ENCODE results near the gene NRP1. TPM values are rescaled to one million over a fixed set of nuclear protein-coding genes. Genes with fewer than 3 reads are reported as not detected.

Gene NRP1
- total RNA-seq, 4 donors from 2014 or later = 8.2 to 24.6 (median 18.7) TPM

DNA sequence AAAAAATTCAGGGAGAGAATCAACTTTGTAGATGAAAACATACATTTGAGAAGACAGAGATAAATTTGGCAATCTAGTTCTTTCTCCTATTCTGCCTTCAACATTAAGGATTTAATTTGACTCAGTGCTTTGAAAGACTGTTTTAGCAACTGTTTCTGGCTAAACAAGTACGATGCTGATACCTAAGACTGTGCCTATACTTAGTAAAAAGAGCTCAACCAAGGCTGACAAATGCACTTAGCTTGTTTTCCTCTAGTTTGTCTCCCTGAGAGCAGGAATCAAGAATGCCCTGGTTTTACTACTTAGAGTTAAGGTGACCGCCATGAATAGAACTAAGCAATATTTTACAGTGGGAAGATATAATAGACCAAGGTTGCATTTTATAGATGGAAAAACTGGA is 49.5 kb downstream of the NRP1 start:
- no peak overlapping the region for H3K4me3 ChIP-seq (ENCODE audit: low read depth, poor library complexity, severe bottlenecking)
- TF ChIP-seq POLR2A (IDR thresholded peaks at IDR 0.05) = no peak
- TF ChIP-seq, protein P1, sequence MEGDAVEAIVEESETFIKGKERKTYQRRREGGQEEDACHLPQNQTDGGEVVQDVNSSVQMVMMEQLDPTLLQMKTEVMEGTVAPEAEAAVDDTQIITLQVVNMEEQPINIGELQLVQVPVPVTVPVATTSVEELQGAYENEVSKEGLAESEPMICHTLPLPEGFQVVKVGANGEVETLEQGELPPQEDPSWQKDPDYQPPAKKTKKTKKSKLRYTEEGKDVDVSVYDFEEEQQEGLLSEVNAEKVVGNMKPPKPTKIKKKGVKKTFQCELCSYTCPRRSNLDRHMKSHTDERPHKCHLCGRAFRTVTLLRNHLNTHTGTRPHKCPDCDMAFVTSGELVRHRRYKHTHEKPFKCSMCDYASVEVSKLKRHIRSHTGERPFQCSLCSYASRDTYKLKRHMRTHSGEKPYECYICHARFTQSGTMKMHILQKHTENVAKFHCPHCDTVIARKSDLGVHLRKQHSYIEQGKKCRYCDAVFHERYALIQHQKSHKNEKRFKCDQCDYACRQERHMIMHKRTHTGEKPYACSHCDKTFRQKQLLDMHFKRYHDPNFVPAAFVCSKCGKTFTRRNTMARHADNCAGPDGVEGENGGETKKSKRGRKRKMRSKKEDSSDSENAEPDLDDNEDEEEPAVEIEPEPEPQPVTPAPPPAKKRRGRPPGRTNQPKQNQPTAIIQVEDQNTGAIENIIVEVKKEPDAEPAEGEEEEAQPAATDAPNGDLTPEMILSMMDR (IDR thresholded peaks at IDR 0.05) = no peak
- WGBS, 2 donors = 71 to 75% methylated on average over 2 of the region's 2 CpGs
- DNase-seq (ENCODE audit: low spot score in 2 of 2) = no peak
- intact Hi-C loops (cut with DNase I; ENCODE audit: low total_unique reads) = no loop called here

DNA sequence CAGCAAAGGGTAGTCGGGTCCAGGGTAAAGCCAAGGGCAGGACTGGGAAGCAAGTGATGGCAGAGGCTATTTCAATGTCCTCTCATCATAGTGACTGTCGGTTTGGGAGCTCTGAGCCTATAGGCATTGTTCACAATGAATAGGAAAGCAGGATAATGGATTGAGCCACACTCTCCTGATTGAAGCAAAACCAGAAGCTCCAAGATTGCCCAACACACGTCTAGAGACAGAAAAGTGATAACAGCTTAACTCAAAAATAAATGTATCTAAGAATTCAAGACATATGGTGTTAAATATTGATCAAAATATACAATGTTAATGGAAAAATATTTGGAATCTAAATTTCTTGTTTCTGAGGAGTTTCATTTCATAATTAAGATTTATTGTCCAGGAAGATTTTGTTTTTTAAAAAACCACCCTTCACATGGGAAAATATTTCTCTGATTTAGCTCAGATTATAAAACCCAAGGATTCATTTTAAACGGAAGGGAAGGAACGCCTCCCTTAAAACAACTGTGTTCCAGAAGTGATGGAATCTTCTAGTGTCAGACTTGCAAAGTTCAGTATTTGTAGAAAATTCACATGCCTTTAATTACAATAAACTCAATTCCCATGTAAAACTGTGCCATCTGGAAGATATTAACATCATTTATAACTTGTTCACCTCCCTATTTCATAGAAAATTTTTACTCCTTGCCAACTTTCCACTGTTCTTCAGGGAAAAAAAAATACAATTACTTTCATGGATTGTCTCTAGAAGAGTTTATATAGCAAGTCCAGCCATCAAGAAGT is 54.5 kb downstream of the NRP1 start:
- intact Hi-C loops (cut with DNase I; ENCODE audit: low total_unique reads) = no loop called here
- no peak overlapping the region for H3K4me3 ChIP-seq (ENCODE audit: low read depth, poor library complexity, severe bottlenecking)
- TF ChIP-seq POLR2A (IDR thresholded peaks at IDR 0.05) = no peak
- TF ChIP-seq, protein P1 (IDR thresholded peaks at IDR 0.05) = no peak
- DNase-seq (ENCODE audit: low spot score in 2 of 2) = peak in 1 of 2 donors; percentile 4
- WGBS, 2 donors = 62 to 71% methylated on average over 5 of the region's 5 CpGs

DNA sequence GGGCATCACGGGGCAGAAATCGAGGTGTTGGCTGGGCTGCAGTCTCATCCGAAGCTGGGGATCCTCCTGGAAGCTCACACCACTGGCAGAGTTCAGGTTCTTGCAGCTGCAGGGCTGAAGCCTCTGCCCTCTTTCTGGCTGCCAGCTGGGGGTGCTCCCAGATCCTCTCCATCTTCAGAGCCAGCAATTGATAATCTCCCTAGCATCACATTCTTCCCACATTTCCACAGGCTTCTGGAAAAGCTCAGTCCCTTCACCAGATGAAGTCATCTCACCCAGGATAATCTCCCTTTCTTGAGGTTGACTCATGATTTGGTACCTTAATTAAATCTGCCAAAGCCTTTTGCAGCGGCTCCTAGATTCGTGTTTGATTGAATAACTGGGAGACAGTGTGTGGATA is 55.2 kb downstream of the NRP1 start:
- WGBS, 2 donors = 71 to 72% methylated on average over 5 of the region's 5 CpGs
- intact Hi-C loops (cut with DNase I; ENCODE audit: low total_unique reads) = no loop called here
- DNase-seq (ENCODE audit: low spot score in 2 of 2) = no peak
- H3K4me3 ChIP-seq (ENCODE audit: low read depth, poor library complexity, severe bottlenecking) = no peak overlapping the region
- no peak for TF ChIP-seq POLR2A (IDR thresholded peaks at IDR 0.05)
- TF ChIP-seq, protein P1 (IDR thresholded peaks at IDR 0.05) = no peak

DNA sequence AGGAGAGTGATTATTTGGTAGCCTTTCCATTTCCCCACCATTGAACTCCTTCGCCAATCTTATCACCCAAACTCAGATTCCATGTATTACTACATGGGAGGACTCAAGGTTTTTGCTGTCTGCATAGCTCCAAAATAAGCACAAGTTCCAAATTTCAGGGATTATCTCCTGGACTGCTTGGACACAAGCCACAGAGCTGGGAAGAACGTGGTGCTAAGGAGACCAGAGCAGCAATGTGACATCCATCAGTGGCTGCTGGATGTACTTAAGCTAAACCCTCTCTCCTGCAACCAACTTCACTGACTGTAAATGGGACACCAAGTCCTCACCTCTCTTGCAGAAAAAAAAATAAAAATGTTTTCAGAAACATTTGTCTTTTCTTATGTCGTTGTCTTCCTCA is 56.3 kb downstream of the NRP1 start:
- intact Hi-C loops (cut with DNase I; ENCODE audit: low total_unique reads) = no loop called here
- no peak for TF ChIP-seq POLR2A (IDR thresholded peaks at IDR 0.05)
- TF ChIP-seq, protein P1 (IDR thresholded peaks at IDR 0.05) = no peak
- DNase-seq (ENCODE audit: low spot score in 2 of 2) = peak in 1 of 2 donors; percentile 6
- H3K4me3 ChIP-seq (ENCODE audit: low read depth, poor library complexity, severe bottlenecking) = no peak overlapping the region
- 80 to 83% methylated on average over 3 of the region's 3 CpGs for WGBS, 2 donors

DNA sequence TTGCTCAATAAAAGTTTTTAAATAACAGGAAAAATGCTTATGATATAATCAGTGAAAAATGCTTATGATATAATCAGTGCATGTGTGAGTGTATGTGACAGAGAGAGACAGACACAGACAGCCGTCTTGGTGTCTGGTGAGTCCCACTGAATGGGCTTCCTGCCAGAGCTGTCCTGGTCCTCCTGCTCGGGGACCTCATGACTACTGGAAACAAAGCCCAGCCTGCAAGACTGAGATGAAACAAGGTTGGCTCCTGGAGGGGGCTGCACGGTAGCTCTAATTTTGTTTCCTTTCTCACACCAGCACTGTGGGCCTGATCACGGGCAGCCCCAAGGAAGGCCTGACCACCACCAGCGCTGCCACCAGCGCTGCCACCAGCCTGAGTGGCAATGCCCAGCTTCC is 57.3 kb downstream of the NRP1 start:
- no peak overlapping the region for H3K4me3 ChIP-seq (ENCODE audit: low read depth, poor library complexity, severe bottlenecking)
- DNase-seq (ENCODE audit: low spot score in 2 of 2) = peak; percentile 49 to 88
- TF ChIP-seq, protein P1 (IDR thresholded peaks at IDR 0.05) = no peak
- TF ChIP-seq POLR2A (IDR thresholded peaks at IDR 0.05) = no peak
- 64 to 68% methylated on average over 6 of the region's 6 CpGs for WGBS, 2 donors
- intact Hi-C loops (cut with DNase I; ENCODE audit: low total_unique reads) = no loop called here

Measured in lower leg skin (tissue), 4 donors.